HG03039 (cell line): ENCODE measurements around the gene CAPZB.
"Not testable (repeated sequence)": the region's sequence is repeated elsewhere in the genome, so short reads cannot be mapped to it uniquely, and the experiment has no call there.

Experiments
- ATAC-seq: cut with Tn5 transposase; IDR thresholded peaks from one replicate; pipeline ENCODE4 v1.9.1; 2021; ENCODE audit warnings: mild to moderate bottlenecking, moderate library complexity; ENCODE audit not compliant: unreplicated experiment

Gene CAPZB

GRCh38 chr1:19485362-19486187, at the start of gene CAPZB:
CAPZB (minus strand) TSS chr1:19485539; CDS start chr1:19485438, 101 bp downstream.
- ATAC-seq: peak; percentile 77

DNA sequence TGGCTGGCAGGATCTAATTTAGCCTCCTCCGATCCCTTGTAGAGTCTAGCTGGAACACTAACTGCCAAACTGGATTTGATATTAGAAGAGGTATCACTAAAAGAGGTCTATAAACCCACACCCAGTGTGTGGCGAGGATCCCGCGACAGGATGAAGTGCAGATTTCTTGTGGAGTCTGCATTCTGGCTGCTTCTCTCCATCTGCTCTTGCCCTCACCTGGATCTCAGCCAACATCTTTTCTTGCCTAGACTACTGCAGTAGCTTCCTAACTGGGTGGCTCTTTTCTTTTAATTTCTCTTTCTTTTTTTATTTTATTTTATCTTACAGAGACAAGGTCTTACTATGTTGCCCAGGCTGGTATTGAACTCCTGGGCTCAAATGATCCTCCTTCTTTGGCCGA, 48.9 kb upstream of the CAPZB start:
- no peak for ATAC-seq

DNA sequence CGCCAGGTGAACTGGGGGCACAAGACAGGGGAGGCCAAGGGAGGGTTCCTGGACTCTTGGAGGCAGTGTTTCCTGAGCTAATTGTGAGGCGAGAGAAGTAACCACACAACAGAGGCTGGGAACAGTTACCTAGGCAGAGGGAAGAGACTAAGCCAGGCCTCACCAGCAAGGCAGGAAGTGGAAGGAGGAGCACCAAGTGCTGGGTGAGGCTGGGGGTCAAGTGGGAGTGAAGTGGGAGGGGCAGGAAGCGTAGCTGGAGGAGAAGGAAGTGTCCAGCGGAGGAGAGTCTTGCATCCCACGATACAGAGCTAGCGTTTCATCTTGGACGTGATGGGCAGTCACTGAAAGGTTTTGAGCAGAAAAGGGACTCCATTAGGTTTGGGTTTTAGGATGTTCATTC, 48.3 kb upstream of the CAPZB start:
- ATAC-seq: no peak

GRCh38 chr1:19532519-19532918, 47.2 kb upstream of the CAPZB start:
- ATAC-seq: no peak

DNA sequence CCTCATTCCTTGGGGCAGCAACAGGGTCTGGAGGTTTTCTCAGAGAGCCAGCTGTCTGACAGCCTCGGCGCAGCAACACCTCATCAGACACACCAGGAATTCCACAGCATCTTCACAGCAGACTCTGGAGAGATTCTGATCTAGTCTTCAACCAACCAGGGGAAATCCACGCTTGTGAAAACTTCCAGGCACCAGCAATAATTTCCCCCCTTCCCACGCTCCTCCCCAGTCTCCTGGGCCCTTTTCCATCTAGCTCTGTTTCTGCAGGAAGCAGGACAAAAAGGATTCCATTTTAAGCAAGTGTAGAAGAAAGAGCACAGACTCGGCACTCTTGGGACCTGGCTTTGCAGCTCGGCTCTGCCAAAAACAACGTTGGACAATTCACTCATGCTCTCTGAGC, 44.3 kb upstream of the CAPZB start:
- ATAC-seq: no peak

DNA sequence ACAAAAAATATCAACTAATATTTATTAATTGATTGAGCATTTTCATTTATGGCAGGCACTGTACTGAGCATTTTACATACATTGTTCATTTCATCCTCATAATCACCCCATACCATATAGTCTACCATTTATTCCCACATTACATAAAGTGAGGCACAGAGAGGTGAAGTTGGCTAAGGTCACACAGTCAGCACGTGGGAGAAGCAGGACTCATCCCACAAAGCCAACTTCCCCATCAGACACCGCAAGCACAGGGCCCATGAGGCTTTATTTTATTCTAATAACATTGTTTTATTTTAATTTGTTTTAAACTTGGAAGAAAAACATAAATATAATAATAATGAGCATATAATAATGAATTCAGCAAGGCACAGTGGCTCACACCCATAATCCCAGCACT, 43.1 kb upstream of the CAPZB start:
- ATAC-seq: no peak

GRCh38 chr1:19525607-19526545, 40.5 kb upstream of the CAPZB start:
- ATAC-seq: no peak

- ATAC-seq: no peak
These were observed 39.5 kb upstream of the CAPZB start for GRCh38 chr1:19524791-19525190.

- ATAC-seq: not testable (repeated sequence)
These were observed 37.2 kb upstream of the CAPZB start for GRCh38 chr1:19522570-19522969.

GRCh38 chr1:19521411-19521810, 36.1 kb upstream of the CAPZB start:
- ATAC-seq: no peak

DNA sequence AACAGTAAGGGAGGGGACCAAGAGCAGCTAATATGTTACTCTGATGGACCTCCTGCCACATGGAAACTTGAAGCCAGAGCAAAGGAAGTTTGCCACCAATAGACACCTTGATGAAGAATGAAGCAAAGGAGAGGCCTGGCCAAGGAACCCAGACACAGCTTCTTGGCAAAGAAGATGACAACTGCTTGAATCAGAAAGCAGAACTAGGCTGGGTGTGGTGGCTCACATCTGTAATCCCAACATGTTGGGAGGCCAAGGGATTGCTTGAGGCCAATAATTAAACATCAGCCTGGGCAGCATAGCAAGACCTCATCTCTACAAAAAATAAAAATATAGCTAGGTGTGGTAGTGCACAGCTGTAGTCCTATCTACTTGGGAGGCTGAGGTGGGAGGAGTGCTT, 31.7 kb upstream of the CAPZB start:
- no peak for ATAC-seq

DNA sequence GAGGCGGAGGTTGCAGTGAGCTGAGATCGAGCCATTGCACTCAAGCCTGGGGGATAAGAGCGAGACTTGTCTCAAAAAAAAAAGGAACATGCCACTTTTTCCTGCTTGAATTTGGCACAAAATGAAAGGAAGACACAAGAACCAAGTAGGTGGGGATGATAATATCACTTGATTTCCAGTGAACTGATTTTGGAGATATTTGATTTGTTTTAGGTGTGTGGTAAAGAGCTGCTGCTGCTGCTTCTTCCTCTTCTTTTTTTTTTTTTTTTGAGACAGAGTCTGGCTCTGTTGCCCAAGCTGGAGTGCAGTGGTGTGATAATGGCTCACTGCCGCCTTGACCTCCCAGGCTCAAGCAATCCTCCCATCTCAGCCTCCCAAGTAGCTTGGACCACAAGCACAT, 29.9 kb upstream of the CAPZB start:
- ATAC-seq: no peak

GRCh38 chr1:19514391-19514831, 29.1 kb upstream of the CAPZB start:
- no peak for ATAC-seq

GRCh38 chr1:19512545-19512944, 27.2 kb upstream of the CAPZB start:
- no peak for ATAC-seq

- no peak for ATAC-seq
These were observed 25.8 kb upstream of the CAPZB start for GRCh38 chr1:19511116-19511515.

GRCh38 chr1:19509647-19510046, 24.3 kb upstream of the CAPZB start:
- ATAC-seq: not testable (repeated sequence)

DNA sequence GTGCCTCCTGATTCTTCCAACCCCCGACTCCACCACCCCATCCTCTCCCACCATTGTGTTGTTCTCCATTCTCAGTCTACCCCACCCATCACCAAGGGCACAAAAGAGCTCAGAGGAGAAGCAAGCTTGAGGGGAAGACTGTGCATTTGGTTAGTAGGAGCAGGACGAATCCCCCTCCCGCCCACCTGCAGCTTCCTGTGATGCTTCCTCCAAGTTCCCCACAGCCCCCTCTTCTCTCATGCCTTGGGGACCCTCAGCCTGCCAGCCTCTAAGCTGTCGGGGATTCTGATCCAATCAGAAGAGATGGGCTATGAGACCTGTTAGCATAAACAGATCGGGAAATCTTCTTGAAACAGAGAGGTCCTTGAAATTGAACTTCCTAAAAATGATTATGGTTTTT, 22.2 kb upstream of the CAPZB start:
- no peak for ATAC-seq

- no peak for ATAC-seq
These were observed 20.5 kb upstream of the CAPZB start for GRCh38 chr1:19505693-19506457.

DNA sequence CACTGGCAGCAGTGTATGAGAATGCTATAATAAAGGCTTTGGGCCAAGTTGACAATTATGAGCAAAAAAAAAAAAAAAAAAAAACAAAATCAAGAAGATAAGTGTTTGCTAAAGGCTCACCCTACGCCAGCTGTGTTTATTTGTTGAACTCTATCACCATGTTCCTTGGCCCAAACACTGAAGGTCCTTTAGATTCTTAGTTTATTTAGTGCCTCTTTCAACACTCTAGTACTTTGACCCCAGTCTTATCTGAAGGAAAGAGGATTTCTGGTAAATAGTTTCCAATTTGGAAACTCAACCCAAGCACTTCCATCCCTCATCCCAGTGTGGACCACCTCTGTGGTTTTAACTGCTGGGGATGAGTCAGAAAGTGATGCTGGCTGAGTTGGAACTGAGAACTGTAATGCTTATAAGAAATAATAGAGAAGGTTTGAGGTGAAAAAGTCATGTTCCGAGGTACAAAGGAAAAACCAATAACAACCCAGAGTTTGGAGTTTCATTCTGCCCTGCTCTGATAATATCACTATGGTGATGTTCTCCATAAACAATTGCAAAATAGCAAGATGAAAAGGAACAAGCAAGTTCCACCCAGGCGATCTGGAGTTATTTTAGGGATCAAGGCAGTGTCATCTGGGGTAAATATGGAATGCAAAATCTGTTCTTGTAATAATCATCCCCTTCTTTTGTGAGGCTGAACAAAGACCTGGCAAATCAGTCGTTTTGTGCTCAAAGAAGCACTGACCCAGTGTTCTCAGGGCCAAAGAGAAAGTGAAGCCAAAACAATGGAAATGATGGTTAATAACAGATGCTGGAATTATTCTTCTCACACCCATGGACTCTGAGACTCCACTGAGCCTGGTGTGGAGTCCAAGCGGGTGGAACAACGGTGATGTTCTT, 19.7 kb upstream of the CAPZB start:
- ATAC-seq: no peak

DNA sequence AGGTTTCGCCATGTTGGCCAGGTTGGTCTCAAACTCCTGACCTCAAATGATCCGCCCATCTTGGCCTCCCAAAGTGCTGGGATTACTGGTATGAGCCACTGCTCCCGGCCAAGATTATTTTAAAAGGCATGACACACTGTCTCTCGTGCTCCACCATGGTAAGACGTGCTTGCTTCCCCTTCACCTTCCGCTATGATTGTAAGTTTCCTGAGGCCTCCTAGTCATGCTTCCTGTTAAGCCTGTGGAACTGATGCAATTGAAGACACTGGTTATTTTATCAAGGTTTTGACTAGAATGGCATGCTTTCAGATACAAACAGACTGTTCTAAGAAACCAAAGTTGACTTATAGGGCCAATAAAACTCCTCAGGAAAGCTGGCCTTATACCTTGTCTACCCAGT, 16.9 kb upstream of the CAPZB start:
- ATAC-seq: not testable (repeated sequence)
